SIG-M5 treated with dmso at 0.1 percent for 504 hours (cell line): ENCODE results near the gene YTHDF1.
"Not testable (repeated sequence)": the region's sequence is repeated elsewhere in the genome, so short reads cannot be mapped to it uniquely, and the experiment has no call there.

Experiments used
- DNase-seq: peaks from one replicate; lab custom pipeline; 2025; ENCODE audit not compliant: unreplicated experiment; lab: John Stamatoyannopoulos, UW

The YTHDF1 gene

DNA sequence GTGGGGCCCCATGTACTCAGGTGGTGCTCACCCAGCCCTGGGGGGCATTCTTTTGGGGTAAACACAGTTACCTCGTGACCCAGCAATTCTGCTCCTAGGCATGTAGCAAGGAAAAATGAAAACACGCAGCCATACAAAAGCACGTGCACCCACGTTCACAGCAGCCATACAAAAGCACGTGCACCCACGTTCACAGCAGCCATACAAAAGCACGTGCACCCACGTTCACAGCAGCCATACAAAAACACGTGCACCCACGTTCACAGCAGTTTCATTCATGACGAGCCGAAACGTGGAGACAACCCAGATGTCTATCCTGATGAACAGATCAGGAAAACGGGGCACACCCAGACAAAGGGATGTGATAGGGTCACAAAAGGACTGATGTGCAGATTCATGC, 57.1 kb downstream of the YTHDF1 start:
- no peak for DNase-seq

DNA sequence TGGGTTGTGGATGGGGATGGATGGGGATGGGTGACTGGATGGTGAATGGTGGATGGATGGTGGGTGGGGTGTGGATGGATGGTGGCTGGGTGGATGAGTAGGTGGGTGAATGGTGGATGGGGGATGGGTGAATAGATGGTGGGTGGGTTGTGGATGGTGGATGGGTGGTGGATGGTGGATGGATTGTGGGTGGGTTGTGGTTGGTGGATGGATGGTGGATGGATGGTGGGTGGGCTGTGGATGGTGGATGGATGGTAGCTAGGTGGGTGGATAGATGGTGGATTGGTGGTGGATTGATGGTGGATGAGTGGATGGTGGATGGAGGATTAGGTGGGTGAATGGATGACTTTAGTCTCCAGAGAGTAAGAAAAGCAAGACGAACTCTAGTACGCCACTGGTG, 57.6 kb downstream of the YTHDF1 start:
- DNase-seq = no peak

- DNase-seq = not testable (repeated sequence)
These were observed 58.5 kb downstream of the YTHDF1 start for GRCh38 chr20:63157431-63157830.

DNA sequence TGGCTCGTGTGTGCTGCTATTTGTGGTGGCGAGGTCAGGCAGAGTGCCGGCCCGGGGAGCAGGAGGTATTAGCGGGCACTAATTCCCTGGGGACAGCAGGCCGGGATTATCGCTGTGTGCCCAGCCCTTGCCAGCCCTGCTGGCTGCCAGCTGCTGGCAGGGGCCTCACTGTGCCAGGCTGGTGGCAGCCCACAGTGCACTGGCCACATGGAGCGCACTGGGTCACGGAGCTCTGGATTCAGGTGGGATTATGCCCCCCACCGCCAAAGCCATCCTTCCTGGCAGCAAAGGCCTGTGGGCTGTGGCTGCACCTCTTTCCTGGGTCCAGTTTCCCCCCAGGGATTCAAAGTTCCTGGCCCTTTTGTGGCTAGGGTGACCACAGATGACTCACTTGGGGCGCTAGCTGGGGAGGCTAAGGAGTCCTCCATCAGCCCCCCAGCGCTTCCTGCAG, 59.7 kb downstream of the YTHDF1 start:
- DNase-seq = no peak

GRCh38 chr20:63155266-63156165, 60.4 kb downstream of the YTHDF1 start:
- no peak for DNase-seq

DNA sequence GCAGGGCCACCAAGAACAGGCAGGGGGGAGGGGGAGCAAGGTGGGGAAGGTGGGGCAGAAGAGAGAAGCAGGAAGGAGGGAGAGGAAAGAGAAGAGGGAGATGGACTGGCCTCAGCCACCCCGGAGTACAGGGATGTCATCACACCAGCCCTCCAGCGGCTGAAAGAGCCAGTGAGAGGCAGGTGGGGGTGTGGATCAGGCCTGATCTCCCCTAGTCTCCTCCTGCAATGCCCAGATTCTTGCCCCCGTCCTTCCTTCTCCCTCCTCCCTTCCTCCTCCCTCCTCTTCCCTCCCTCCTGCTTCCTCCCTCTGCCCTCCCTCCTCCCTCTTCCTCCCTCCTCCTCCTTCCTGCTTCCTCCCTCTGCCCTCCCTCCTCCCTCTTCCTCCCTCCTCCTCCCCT, 61.5 kb downstream of the YTHDF1 start:
- no peak for DNase-seq

DNA sequence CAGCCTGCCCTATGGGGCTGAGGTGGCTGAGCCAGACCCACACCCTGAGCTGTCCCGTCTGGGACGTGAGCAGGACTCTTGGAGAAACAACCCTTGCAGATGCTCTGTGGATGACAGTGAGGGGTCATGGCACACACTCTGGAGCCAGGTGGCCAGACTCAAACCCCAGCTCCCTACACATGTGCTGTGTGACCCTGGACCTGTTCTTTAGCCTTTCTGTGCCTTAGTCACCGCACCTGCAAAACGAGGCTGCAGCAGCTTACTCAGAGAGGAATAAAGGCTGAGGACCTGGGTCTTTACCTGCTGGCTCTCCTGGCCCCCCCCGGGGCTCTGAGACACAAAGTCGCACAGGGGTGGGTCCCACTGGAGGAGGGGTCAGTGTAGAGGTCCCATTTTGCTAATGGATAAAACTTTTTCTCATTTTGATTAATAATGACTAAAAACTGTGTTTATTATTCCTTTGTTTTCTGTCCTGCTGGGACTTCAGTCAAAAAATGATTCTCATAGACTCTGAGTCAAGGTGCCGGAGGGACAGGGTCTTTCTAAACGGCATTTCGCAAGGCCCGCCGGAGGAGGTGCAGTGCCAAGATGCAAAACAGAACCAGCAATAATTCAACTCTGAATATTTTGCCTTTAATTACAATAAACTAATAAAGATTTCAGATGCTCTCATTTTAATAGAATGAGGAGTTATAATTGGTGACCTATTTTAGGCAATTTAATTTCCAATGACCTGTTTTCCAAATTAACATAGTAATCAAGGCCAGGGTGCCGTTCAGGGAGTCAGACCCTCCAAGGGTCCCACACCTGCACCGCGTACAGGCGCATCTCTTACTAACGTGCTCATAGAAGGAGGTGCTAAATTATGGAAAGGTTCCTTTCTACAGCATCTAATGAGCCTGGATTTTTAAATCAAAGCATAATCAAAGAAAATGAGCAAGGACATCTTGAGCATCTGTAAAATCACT, 62.4 kb downstream of the YTHDF1 start:
- no peak for DNase-seq

GRCh38 chr20:63152322-63153253, 63.3 kb downstream of the YTHDF1 start:
- no peak for DNase-seq

- DNase-seq = no peak
These were observed 64.2 kb downstream of the YTHDF1 start for GRCh38 chr20:63151554-63152321.

- no peak for DNase-seq
These were observed 64.9 kb downstream of the YTHDF1 start for GRCh38 chr20:63150911-63151531.

DNA sequence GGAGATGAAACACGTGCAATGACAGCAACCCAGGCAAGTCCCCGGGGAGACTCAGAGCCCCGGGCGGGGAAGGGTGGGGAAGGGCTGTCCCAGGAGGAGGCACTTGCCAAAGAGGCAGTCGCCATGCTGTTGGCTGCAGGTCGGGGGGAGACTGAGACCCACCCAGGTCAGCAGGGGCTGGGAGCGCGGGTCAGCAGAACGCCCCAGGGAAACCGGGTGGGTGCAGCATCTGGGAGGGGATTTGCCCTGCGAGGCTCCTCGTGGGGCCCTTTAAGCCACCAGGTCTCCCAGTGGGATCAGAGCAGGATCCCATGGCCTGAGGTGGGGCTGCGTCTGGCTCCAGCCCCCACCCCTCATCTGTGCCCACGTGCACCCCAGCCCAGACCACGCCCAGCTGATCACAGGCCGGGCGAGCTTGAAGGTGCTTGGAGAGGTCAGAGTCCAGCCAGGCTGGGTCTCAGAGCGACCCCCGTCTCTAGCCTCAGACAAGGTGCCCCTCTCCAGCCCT, 65.5 kb downstream of the YTHDF1 start:
- DNase-seq = no peak

DNA sequence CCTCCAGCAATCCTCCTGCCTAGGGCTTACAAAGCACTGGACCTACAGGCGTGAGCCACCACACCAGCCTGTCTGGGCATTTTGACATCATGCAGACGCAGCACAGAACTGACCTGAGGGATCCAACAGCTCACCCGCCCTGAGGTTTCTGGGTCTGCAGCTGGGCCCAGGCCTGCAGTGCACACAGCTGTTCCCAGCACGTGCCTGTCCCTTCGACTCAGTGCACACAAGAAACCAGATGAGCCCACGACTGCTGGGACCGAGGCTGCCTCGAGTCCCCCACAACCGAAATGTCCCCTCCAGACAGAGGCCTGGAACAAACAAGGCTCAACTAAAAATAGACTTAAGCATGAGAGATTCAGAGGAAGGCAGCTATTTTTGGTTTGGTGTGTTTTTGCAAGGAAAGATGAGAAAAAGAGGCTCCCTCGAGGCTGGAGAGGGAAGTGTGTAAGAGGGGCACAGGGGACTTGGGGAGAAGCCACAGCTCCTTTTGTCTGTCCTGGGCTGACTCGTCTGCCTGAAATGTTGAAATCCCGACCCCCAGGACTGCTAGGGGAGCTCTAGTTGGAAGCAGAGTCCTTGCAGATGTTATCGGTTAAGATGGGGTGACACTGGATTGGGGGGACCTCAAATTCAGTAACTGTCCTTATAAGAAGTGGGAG, 66.3 kb downstream of the YTHDF1 start:
- no peak for DNase-seq

DNA sequence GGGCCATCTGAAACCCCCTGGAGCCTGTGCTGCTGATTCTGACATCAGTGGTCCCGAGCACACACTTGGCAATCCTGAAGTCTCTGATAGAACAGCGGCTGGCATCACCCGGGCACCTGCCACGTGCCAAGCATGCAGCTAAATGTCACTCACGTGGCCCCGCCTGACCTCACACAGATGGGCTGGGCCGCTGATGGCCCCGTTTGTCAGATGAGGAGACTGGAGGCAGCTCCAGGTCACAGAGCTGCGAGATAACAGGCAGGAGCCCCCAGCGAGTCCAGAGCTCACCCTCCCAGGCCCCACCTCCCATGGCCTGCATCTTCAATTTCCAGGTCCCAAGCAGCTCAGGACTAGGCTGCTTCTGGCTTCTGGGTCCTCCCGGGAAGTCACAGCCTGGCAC, 67.2 kb downstream of the YTHDF1 start:
- no peak for DNase-seq

- no peak for DNase-seq
These were observed 68.4 kb downstream of the YTHDF1 start for GRCh38 chr20:63147532-63147931.
